Endothelial cell of umbilical vein (primary cell): ENCODE measurements around the gene ANAPC2. TPM values are rescaled to one million over a fixed set of nuclear protein-coding genes. Genes with fewer than 3 reads are reported as not detected.

Experiments
- BruUV-seq: library from RNA; stranded (reverse); fragments of 400-500 nt; replicated peaks from 2 replicates; lab custom pipeline; 2021; lab: Mats Ljungman, UMichigan
- CTCF ChIA-PET: fragments of 300-600, 350-600 bp; sonication (Branson Sonifier 250); formaldehyde crosslinking; loops from one replicate; lab custom pipeline; 2021; ENCODE audit warnings: antibody characterized with exemption, inconsistent platforms; lab: Charles Lee
- POLR2A ChIA-PET: fragments of 300-600, 350-600 bp; sonication (Branson Sonifier 250); formaldehyde crosslinking; loops from one replicate; lab custom pipeline; 2021; ENCODE audit warnings: antibody characterized with exemption, inconsistent platforms; lab: Charles Lee
- DNase-seq: peaks from one replicate; pipeline ENCODE4 v3.0.0-alpha.2; 2011; ENCODE audit warnings: low read depth, low spot score
- FAIRE-seq: peaks from 2 replicates; lab custom pipeline; 2011; peaks lifted over from hg19 to GRCh38; lab: Jason Lieb, UNC
- H2AFZ ChIP-seq: 2 replicates; pipeline ENCODE4 v1.6.0; 2012; ENCODE audit warnings: low read depth, low read length, control low read depth, inconsistent platforms
- H3K27ac ChIP-seq: 2 replicates; pipeline ENCODE4 v1.5.1; 2011; ENCODE audit warnings: low read depth, mild to moderate bottlenecking, control low read depth, low read length, moderate library complexity; ENCODE audit not compliant: insufficient read depth
- H3K27me3 ChIP-seq, 2 experiments: 2 replicates each; pipeline versions ENCODE4 v1.6.0 to v1.6.1; 2011; ENCODE audit warnings: low read length in 2 of 2, mixed read lengths in 1 of 2; ENCODE audit not compliant: control insufficient read depth in 2 of 2, insufficient read depth in 2 of 2
- H3K36me3 ChIP-seq, 2 experiments: 2 replicates in 1 of 2; 3 replicates in 1 of 2; pipeline ENCODE4 v1.5.1; 2011; ENCODE audit warnings: low read length in 2 of 2, mild to moderate bottlenecking in 1 of 2, moderate library complexity in 1 of 2; ENCODE audit not compliant: control insufficient read depth in 2 of 2, insufficient read depth in 2 of 2; ENCODE audit errors: extremely low read depth in 1 of 2
- H3K4me1 ChIP-seq: 3 replicates; pipeline ENCODE4 v1.5.1; 2011; ENCODE audit warnings: mild to moderate bottlenecking, low read length; ENCODE audit not compliant: control insufficient read depth, insufficient read depth; ENCODE audit errors: extremely low read depth
- H3K4me2 ChIP-seq: 2 replicates; pipeline ENCODE4 v1.6.1; 2011; ENCODE audit warnings: low read length, control low read depth, mixed read lengths; ENCODE audit not compliant: insufficient read depth
- H3K4me3 ChIP-seq, 3 experiments: fragments of 200-600 bp in 1 of 3; sonication (generic), shearing (Covaris generic) in 1 of 3; replicated peaks in 1 of 3; 2 replicates each; pipeline ENCODE4 v1.5.1; 2011 to 2016; ENCODE audit warnings: control low read depth in 3 of 3, low read length in 3 of 3, mild to moderate bottlenecking in 2 of 3, inconsistent platforms in 1 of 3, low read depth in 1 of 3, moderate library complexity in 1 of 3; ENCODE audit not compliant: insufficient read depth in 1 of 3
- H3K79me2 ChIP-seq: 2 replicates; pipeline ENCODE4 v1.6.0; 2012; ENCODE audit warnings: low read length, inconsistent platforms; ENCODE audit not compliant: control insufficient read depth, insufficient read depth
- H3K9ac ChIP-seq: replicated peaks from 2 replicates; pipeline ENCODE3; 2011; ENCODE audit warnings: low read length, control low read depth; ENCODE audit not compliant: insufficient read depth; ENCODE audit errors: extremely low read depth
- H3K9me1 ChIP-seq: replicated peaks from 3 replicates; pipeline ENCODE4 v1.6.0; 2011; ENCODE audit warnings: mild to moderate bottlenecking, low read length; ENCODE audit not compliant: control insufficient read depth, insufficient read depth; ENCODE audit errors: extremely low read depth
- H3K9me3 ChIP-seq: replicated peaks from 2 replicates; pipeline ENCODE4 v1.5.1; 2012; ENCODE audit warnings: low read length, inconsistent platforms; ENCODE audit not compliant: control insufficient read depth, insufficient read depth
- H4K20me1 ChIP-seq: replicated peaks from 2 replicates; pipeline ENCODE3; 2011; ENCODE audit warnings: mild to moderate bottlenecking, low read length; ENCODE audit not compliant: control insufficient read depth, insufficient read depth; ENCODE audit errors: extremely low read depth
- EZH2 ChIP-seq: IDR thresholded peaks from 2 replicates; pipeline ENCODE4 v1.6.1; 2012; ENCODE audit warnings: borderline replicate concordance, low read depth, mild to moderate bottlenecking, moderate library complexity, low read length, inconsistent platforms; ENCODE audit not compliant: severe bottlenecking
- FOS ChIP-seq: IDR thresholded peaks from 2 replicates; pipeline ENCODE4 v1.6.1; 2011; ENCODE audit warnings: mild to moderate bottlenecking, low read length, moderate library complexity, borderline replicate concordance; ENCODE audit not compliant: insufficient read depth
- GATA2 ChIP-seq: IDR thresholded peaks from 2 replicates; pipeline ENCODE4 v1.7.0; 2011; ENCODE audit warnings: low read depth, mild to moderate bottlenecking, moderate library complexity, mixed read lengths, low read length; ENCODE audit not compliant: insufficient read length, insufficient read depth
- JUN ChIP-seq: IDR thresholded peaks from 2 replicates; pipeline ENCODE4 v1.6.1; 2011; ENCODE audit warnings: borderline replicate concordance, low read depth; ENCODE audit not compliant: insufficient read length, insufficient read depth
- MYC ChIP-seq: IDR thresholded peaks from one replicate; pipeline ENCODE4 v1.6.1; 2011; ENCODE audit warnings: mild to moderate bottlenecking, low read depth, low read length
- POLR2A ChIP-seq: IDR thresholded peaks from 2 replicates; pipeline ENCODE4 v1.6.1; 2012; ENCODE audit warnings: low read depth, mild to moderate bottlenecking, control low read depth, low read length
- POLR2AphosphoS5 ChIP-seq: IDR thresholded peaks from 2 replicates; pipeline ENCODE4 v1.6.1; 2012; ENCODE audit warnings: low read depth, mild to moderate bottlenecking, control low read depth, low read length, moderate library complexity; ENCODE audit not compliant: insufficient read depth
- dilution Hi-C: fragments of 300-500 bp; cut with MboI; formaldehyde crosslinking; loops from one replicate; pipeline ENCODE4 v1.15.0; 2019; ENCODE audit warnings: low sequenced_read_pairs; ENCODE audit not compliant: extremely low pct_ligation_motif_present
- intact Hi-C: fragments of 100-400 bp; cut with micrococcal nuclease; formaldehyde crosslinking; loops from one replicate; pipeline ENCODE4 v1.10.0; 2022
- polyA plus RNA-seq, 4 experiments: library from polyadenylated mRNA; depleted of rRNA in 3 of 4; stranded (reverse) in 3 of 4; unstranded in 1 of 4; fragments of >200 nt; gene quantifications; 2 replicates each; pipeline versions ENCODE4 v1.2.1 to v1.2.3, GENCODE V29; 2011 to 2012; ENCODE audit warnings: missing spikeins in 1 of 4
- total RNA-seq: library from RNA; stranded (reverse); gene quantifications from 2 replicates; pipeline ENCODE4 v1.2.3, GENCODE V29; 2021
- TF ChIP-seq, protein P1 (sequence below), 2 donors: IDR thresholded peaks; 1 replicate in 1 of 2; 2 replicates in 1 of 2; pipeline ENCODE4 v1.5.1; 2011; ENCODE audit warnings: low read length in 2 of 2, mild to moderate bottlenecking in 2 of 2, moderate library complexity in 2 of 2, control low read depth in 1 of 2, inconsistent platforms in 1 of 2, low read depth in 1 of 2; ENCODE audit not compliant: insufficient read depth in 1 of 2; ENCODE audit errors: extremely low read depth in 1 of 2
- TF ChIP-seq, protein P2 (sequence below): IDR thresholded peaks from 2 replicates; pipeline ENCODE4 v1.6.1; 2011; ENCODE audit not compliant: insufficient read depth, insufficient read length

Gene ANAPC2
- total and polyA plus RNA-seq, 2 donors (not counting 3 experiments of a cell fraction or from before 2014, with no cell fraction given): 44.8 to 69.2 TPM

DNA sequence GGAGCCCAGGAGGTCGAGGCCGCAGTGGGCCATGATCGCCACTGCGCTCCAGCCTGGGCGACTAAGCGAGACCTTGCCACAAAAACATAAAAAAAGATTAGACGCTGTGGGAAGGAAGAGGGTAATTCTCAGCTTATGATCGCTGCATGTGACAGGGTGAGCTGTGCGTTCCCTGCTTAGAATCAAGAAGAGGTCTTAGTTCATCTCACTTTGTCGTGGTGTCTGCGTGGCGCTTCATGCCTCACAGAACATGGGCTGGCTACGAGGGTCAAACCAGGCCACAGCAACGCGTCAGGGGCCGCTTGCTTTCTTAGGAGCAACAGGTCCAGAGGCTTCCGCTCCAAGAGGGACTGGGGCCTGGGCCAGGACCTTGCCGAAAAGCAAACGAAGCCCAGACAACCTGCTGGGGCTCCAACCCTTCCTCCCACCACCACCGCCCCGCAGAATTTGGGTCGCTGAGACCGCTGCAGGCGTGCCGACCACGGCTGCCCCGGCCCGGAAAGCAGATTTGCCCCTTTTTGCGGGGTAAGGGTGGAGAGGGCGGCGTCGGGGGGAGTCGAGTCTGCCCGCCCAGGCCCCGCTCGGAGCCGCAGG, 59.4 kb downstream of the ANAPC2 start:
- Histone ChIP-seq H4K20me1 (no peaks in the 10 kb centered on the region), H3K27me3 (no peaks in the 10 kb centered on the region), H2AFZ (peak overlapping the region; percentile 85), H3K36me3 (no peaks in the 10 kb centered on the region), H3K27ac (peak overlapping the region; percentile 10), H3K4me1 (peaks cover 26% of the 10 kb centered on the region), H3K9me1 (no peaks in the 10 kb centered on the region), H3K79me2 (peaks cover 20% of the 10 kb centered on the region), H3K9me3 (no peaks in the 10 kb centered on the region), H3K9ac (peak overlapping the region; percentile 69), H3K4me3 (peak overlapping the region; percentile 39 to 63 (median 51)), H3K4me2 (peak overlapping the region; percentile 68)
- POLR2A ChIA-PET: interaction anchor here (0.9 to 1.1 kb wide), 4 partner anchors 72 to 112 kb away, joined by 3 to 9 read pairs (median 6); partner anchors contain the start of genes NPDC1, TPRN and TUBB4B
- DNase-seq: no peak
- FAIRE-seq: peak; percentile 49
- TF ChIP-seq, protein P1, sequence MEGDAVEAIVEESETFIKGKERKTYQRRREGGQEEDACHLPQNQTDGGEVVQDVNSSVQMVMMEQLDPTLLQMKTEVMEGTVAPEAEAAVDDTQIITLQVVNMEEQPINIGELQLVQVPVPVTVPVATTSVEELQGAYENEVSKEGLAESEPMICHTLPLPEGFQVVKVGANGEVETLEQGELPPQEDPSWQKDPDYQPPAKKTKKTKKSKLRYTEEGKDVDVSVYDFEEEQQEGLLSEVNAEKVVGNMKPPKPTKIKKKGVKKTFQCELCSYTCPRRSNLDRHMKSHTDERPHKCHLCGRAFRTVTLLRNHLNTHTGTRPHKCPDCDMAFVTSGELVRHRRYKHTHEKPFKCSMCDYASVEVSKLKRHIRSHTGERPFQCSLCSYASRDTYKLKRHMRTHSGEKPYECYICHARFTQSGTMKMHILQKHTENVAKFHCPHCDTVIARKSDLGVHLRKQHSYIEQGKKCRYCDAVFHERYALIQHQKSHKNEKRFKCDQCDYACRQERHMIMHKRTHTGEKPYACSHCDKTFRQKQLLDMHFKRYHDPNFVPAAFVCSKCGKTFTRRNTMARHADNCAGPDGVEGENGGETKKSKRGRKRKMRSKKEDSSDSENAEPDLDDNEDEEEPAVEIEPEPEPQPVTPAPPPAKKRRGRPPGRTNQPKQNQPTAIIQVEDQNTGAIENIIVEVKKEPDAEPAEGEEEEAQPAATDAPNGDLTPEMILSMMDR (IDR thresholded peaks at IDR 0.05; ENCODE audit: extremely low read depth in 1 of 2, insufficient read depth in 1 of 2, low read depth in 1 of 2, low read length in 2 of 2): no peak
- TF ChIP-seq POLR2A (no peak), GATA2 (no peak), FOS (no peak), MYC (no peak), POLR2AphosphoS5 (no peak), JUN (no peak), EZH2 (no peak)
- TF ChIP-seq, protein P2, sequence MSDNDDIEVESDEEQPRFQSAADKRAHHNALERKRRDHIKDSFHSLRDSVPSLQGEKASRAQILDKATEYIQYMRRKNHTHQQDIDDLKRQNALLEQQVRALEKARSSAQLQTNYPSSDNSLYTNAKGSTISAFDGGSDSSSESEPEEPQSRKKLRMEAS: no peak
- dilution Hi-C loops (no loop called here), intact Hi-C loops (loop anchor here (1.0 kb wide), 1 partner anchor 71 kb away; the partner anchor contains the start of gene TPRN)
- CTCF ChIA-PET: interaction anchor here (0.9 to 3.3 kb wide), 9 partner anchors 8 to 108 kb away, joined by 3 to 17 read pairs (median 6); partner anchors contain the start of genes GRIN1 and RNF224
- TSS peak; percentile 48 for BruUV-seq
